Thyroid gland (tissue), 4 donors: ENCODE measurements around the gene XRN2.

Experiments
- CTCF ChIP-seq, 6 experiments: fragments of 200-600 bp in 3 of 6; fragments of 450-650 bp in 3 of 6; sonication (generic) in 3 of 6; IDR thresholded peaks; one replicate each; pipeline ENCODE4 v1.5.1; 2016 to 2019; ENCODE audit warnings: antibody characterized with exemption in 6 of 6, mild to moderate bottlenecking in 2 of 6, inconsistent platforms in 1 of 6, moderate library complexity in 1 of 6
- POLR2A ChIP-seq, 2 donors: fragments of 450-650 bp; IDR thresholded peaks; one replicate each; pipeline ENCODE4 v1.6.1; 2017; ENCODE audit warnings: antibody characterized with exemption in 2 of 2, mild to moderate bottlenecking in 2 of 2, moderate library complexity in 1 of 2

GRCh38 chr20:21322921-21323331 lies 19.8 kb downstream of the XRN2 start:
- TF ChIP-seq POLR2A (IDR thresholded peaks at IDR 0.05) (no peak), CTCF (IDR thresholded peaks at IDR 0.05) (no peak)
